ENCODE data around the gene NHLRC3. TPM values are rescaled to one million over a fixed set of nuclear protein-coding genes. Genes with fewer than 3 reads are reported as not detected.
A peak's percentile ranks its signal among the peaks of the same experiment; 100 is the strongest.

NHLRC3 gene
- total and polyA plus RNA-seq, 9 of the 15 experiments (the other 6 are each of a cell fraction or from before 2014, with no cell fraction given): 5.5 to 15.3 (median 9.0) TPM

- TF ChIP-seq OTX1 (CRISPR knock-in tag; IDR thresholded peaks at IDR 0.05): 0 out of 2 replicates have a peak, but pooled peaks have one; percentile 19
- no peak for TF ChIP-seq ZMIZ1 (IDR thresholded peaks at IDR 0.05; ENCODE audit: low read depth in 2 of 2, low read length in 2 of 2)
- no peak for TF ChIP-seq ZNF444 (CRISPR knock-in tag; IDR thresholded peaks at IDR 0.05)
- TF ChIP-seq RNF2 (IDR thresholded peaks at IDR 0.05): 0 out of 2 replicates have a peak, but pooled peaks have one; percentile 22
- TF ChIP-seq ZNF583 (CRISPR knock-in tag; IDR thresholded peaks at IDR 0.05): 0 out of 2 replicates have a peak, but pooled peaks have one; percentile 14
- 0 out of 2 replicates have a peak, but pooled peaks have one; percentile 0 for TF ChIP-seq ETV5 (CRISPR knock-in tag; IDR thresholded peaks at IDR 0.05; ENCODE audit: low read depth)
- TF ChIP-seq SUPT5H (IDR thresholded peaks at IDR 0.05): 0 out of 2 replicates have a peak, but pooled peaks have one; percentile 8
- TF ChIP-seq BRD9 (IDR thresholded peaks at IDR 0.05; ENCODE audit: low read depth, partially characterized antibody): peak; percentile 42
- no peak for TF ChIP-seq HNRNPK (IDR thresholded peaks at IDR 0.05; ENCODE audit: low read depth, low read length, poor library complexity, severe bottlenecking)
- peak; percentile 60; the same call in 1 of the 2 replicates for TF ChIP-seq NKRF (IDR thresholded peaks at IDR 0.05; ENCODE audit: borderline replicate concordance)
- TF ChIP-seq L3MBTL2 (IDR thresholded peaks at IDR 0.05): peak; percentile 62
- TF ChIP-seq ZNF232 (CRISPR knock-in tag; IDR thresholded peaks at IDR 0.05): 0 out of 2 replicates have a peak, but pooled peaks have one; percentile 35
Observed at GRCh38 chr13:39038569-39039030, 344 bp downstream of the NHLRC3 start (continued).
